ENCODE results near the gene TCEANC2. TPM values are rescaled to one million over a fixed set of nuclear protein-coding genes. Genes with fewer than 3 reads are reported as not detected.

The TCEANC2 gene
- total and polyA plus RNA-seq, 2 experiments from 2014 or later, result 6.0 to 6.3 TPM

DNA sequence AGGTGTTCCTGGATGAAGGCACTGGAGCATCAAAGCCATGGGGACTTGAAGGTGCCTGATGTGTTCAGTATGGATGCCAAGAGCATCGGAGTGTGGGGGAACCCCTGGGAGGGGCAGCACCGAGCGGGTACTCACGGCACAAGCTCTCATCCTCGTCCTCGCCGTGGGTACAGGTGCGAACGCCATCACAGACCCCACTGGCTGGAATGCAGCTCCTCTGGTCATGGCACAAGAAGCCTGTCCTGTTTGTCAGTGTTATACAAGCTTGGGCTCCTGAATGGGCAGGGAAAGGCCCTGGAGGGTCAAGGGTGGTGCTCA, 41.4 kb upstream of the TCEANC2 start:
- Mint-ChIP-seq H3K27ac (no peak overlapping the region), H3K9me3 (no peaks in the 10 kb centered on the region), H3K36me3 (ENCODE audit: low read depth) (no peaks in the 10 kb centered on the region), H3K4me1 (peaks cover 8% of the 10 kb centered on the region; the same call in 2 of the 3 replicates), H3K4me3 (no peak overlapping the region), H3K27me3 (ENCODE audit: insufficient read depth, low read depth, poor library complexity) (peaks cover 7% of the 10 kb centered on the region)
- no peak overlapping the region for H3K27ac ChIP-seq (ENCODE audit: low read depth)
- no peaks in the 10 kb centered on the region for H4K20me1 ChIP-seq (replicated peaks; ENCODE audit: insufficient read depth)
- DNase-seq (ENCODE audit: low spot score) (no peak), ATAC-seq (no peak)
- H3K27me3 ChIP-seq (ENCODE audit: insufficient read depth), result no peaks in the 10 kb centered on the region
- H3K4me3 ChIP-seq, result no peak overlapping the region
- H3K36me3 ChIP-seq (ENCODE audit: insufficient read depth), result no peaks in the 10 kb centered on the region
- TF ChIP-seq NANOG (IDR thresholded peaks at IDR 0.05; ENCODE audit: borderline replicate concordance) (no peak), POLR2AphosphoS5 (IDR thresholded peaks at IDR 0.05; ENCODE audit: low read depth) (no peak), EZH2phosphoT487 (IDR thresholded peaks at IDR 0.05; ENCODE audit: unreplicated experiment) (no peak), STAT1 (IDR thresholded peaks at IDR 0.05; ENCODE audit: unreplicated experiment) (no peak), EZH2 (IDR thresholded peaks at IDR 0.05; ENCODE audit: low read depth, unreplicated experiment) (no peak), ZNF331 (CRISPR knock-in tag; IDR thresholded peaks at IDR 0.05; ENCODE audit: low read depth) (no peak), CREB1 (CRISPR knock-in tag; IDR thresholded peaks at IDR 0.05; ENCODE audit: low read depth) (no peak), JUNB (IDR thresholded peaks at IDR 0.05; ENCODE audit: unreplicated experiment) (no peak), ZNF114 (CRISPR knock-in tag; IDR thresholded peaks at IDR 0.05) (no peak)
- TF ChIP-seq, protein P1, sequence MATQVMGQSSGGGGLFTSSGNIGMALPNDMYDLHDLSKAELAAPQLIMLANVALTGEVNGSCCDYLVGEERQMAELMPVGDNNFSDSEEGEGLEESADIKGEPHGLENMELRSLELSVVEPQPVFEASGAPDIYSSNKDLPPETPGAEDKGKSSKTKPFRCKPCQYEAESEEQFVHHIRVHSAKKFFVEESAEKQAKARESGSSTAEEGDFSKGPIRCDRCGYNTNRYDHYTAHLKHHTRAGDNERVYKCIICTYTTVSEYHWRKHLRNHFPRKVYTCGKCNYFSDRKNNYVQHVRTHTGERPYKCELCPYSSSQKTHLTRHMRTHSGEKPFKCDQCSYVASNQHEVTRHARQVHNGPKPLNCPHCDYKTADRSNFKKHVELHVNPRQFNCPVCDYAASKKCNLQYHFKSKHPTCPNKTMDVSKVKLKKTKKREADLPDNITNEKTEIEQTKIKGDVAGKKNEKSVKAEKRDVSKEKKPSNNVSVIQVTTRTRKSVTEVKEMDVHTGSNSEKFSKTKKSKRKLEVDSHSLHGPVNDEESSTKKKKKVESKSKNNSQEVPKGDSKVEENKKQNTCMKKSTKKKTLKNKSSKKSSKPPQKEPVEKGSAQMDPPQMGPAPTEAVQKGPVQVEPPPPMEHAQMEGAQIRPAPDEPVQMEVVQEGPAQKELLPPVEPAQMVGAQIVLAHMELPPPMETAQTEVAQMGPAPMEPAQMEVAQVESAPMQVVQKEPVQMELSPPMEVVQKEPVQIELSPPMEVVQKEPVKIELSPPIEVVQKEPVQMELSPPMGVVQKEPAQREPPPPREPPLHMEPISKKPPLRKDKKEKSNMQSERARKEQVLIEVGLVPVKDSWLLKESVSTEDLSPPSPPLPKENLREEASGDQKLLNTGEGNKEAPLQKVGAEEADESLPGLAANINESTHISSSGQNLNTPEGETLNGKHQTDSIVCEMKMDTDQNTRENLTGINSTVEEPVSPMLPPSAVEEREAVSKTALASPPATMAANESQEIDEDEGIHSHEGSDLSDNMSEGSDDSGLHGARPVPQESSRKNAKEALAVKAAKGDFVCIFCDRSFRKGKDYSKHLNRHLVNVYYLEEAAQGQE (IDR thresholded peaks at IDR 0.05; ENCODE audit: unreplicated experiment), result no peak
- TF ChIP-seq, protein P2, sequence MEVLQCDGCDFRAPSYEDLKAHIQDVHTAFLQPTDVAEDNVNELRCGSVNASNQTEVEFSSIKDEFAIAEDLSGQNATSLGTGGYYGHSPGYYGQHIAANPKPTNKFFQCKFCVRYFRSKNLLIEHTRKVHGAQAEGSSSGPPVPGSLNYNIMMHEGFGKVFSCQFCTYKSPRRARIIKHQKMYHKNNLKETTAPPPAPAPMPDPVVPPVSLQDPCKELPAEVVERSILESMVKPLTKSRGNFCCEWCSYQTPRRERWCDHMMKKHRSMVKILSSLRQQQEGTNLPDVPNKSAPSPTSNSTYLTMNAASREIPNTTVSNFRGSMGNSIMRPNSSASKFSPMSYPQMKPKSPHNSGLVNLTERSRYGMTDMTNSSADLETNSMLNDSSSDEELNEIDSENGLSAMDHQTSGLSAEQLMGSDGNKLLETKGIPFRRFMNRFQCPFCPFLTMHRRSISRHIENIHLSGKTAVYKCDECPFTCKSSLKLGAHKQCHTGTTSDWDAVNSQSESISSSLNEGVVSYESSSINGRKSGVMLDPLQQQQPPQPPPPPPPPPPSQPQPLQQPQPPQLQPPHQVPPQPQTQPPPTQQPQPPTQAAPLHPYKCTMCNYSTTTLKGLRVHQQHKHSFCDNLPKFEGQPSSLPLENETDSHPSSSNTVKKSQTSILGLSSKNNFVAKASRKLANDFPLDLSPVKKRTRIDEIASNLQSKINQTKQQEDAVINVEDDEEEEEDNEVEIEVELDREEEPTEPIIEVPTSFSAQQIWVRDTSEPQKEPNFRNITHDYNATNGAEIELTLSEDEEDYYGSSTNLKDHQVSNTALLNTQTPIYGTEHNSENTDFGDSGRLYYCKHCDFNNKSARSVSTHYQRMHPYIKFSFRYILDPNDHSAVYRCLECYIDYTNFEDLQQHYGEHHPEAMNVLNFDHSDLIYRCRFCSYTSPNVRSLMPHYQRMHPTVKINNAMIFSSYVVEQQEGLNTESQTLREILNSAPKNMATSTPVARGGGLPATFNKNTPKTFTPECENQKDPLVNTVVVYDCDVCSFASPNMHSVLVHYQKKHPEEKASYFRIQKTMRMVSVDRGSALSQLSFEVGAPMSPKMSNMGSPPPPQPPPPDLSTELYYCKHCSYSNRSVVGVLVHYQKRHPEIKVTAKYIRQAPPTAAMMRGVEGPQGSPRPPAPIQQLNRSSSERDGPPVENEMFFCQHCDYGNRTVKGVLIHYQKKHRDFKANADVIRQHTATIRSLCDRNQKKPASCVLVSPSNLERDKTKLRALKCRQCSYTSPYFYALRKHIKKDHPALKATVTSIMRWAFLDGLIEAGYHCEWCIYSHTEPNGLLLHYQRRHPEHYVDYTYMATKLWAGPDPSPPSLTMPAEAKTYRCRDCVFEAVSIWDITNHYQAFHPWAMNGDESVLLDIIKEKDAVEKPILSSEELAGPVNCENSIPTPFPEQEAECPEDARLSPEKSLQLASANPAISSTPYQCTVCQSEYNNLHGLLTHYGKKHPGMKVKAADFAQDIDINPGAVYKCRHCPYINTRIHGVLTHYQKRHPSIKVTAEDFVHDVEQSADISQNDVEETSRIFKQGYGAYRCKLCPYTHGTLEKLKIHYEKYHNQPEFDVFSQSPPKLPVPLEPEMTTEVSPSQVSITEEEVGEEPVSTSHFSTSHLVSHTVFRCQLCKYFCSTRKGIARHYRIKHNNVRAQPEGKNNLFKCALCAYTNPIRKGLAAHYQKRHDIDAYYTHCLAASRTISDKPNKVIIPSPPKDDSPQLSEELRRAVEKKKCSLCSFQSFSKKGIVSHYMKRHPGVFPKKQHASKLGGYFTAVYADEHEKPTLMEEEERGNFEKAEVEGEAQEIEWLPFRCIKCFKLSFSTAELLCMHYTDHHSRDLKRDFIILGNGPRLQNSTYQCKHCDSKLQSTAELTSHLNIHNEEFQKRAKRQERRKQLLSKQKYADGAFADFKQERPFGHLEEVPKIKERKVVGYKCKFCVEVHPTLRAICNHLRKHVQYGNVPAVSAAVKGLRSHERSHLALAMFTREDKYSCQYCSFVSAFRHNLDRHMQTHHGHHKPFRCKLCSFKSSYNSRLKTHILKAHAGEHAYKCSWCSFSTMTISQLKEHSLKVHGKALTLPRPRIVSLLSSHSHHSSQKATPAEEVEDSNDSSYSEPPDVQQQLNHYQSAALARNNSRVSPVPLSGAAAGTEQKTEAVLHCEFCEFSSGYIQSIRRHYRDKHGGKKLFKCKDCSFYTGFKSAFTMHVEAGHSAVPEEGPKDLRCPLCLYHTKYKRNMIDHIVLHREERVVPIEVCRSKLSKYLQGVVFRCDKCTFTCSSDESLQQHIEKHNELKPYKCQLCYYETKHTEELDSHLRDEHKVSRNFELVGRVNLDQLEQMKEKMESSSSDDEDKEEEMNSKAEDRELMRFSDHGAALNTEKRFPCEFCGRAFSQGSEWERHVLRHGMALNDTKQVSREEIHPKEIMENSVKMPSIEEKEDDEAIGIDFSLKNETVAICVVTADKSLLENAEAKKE (CRISPR knock-in tag; IDR thresholded peaks at IDR 0.05), result no peak
- TF ChIP-seq, protein P3, sequence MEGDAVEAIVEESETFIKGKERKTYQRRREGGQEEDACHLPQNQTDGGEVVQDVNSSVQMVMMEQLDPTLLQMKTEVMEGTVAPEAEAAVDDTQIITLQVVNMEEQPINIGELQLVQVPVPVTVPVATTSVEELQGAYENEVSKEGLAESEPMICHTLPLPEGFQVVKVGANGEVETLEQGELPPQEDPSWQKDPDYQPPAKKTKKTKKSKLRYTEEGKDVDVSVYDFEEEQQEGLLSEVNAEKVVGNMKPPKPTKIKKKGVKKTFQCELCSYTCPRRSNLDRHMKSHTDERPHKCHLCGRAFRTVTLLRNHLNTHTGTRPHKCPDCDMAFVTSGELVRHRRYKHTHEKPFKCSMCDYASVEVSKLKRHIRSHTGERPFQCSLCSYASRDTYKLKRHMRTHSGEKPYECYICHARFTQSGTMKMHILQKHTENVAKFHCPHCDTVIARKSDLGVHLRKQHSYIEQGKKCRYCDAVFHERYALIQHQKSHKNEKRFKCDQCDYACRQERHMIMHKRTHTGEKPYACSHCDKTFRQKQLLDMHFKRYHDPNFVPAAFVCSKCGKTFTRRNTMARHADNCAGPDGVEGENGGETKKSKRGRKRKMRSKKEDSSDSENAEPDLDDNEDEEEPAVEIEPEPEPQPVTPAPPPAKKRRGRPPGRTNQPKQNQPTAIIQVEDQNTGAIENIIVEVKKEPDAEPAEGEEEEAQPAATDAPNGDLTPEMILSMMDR (conservative IDR thresholded peaks at IDR 0.05; ENCODE audit: low read depth in 2 of 2), result no peak
- TF ChIP-seq, protein P4, sequence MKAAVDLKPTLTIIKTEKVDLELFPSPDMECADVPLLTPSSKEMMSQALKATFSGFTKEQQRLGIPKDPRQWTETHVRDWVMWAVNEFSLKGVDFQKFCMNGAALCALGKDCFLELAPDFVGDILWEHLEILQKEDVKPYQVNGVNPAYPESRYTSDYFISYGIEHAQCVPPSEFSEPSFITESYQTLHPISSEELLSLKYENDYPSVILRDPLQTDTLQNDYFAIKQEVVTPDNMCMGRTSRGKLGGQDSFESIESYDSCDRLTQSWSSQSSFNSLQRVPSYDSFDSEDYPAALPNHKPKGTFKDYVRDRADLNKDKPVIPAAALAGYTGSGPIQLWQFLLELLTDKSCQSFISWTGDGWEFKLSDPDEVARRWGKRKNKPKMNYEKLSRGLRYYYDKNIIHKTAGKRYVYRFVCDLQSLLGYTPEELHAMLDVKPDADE (IDR thresholded peaks at IDR 0.05), result no peak
- no peaks in the 10 kb centered on the region for H3F3A ChIP-seq (replicated peaks; ENCODE audit: low read depth)
- H3K4me2 ChIP-seq, result no peak overlapping the region
- no peaks in the 10 kb centered on the region for H3K4me1 ChIP-seq (ENCODE audit: insufficient read depth)
- H2AFZ ChIP-seq, result no peak overlapping the region
- H3K79me2 ChIP-seq (replicated peaks; ENCODE audit: insufficient read depth), result no peaks in the 10 kb centered on the region
- H3K9me2 ChIP-seq (ENCODE audit: insufficient read depth), result no peaks in the 10 kb centered on the region; the same call in 1 of the 2 replicates
